Glomerular endothelial cell (primary cell): ENCODE data around the gene PAMR1. TPM values are rescaled to one million over a fixed set of nuclear protein-coding genes. Genes with fewer than 3 reads are reported as not detected.
"Not testable (repeated sequence)": the region's sequence is repeated elsewhere in the genome, so short reads cannot be mapped to it uniquely, and the experiment has no call there.

ENCODE experiments used
- DNase-seq: peaks from one replicate; pipeline ENCODE4 v3.0.0-alpha.2; 2011; ENCODE audit warnings: low read depth, low spot score; ENCODE audit errors: extremely low read depth
- total RNA-seq: library from RNA; depleted of rRNA; stranded (reverse); fragments of >200 nt; gene quantifications from 2 replicates; pipeline ENCODE4 v1.2.3, GENCODE V29; 2015

The PAMR1 gene
- total RNA-seq, 1 donor from 2014 or later, result 0.18 TPM

DNA sequence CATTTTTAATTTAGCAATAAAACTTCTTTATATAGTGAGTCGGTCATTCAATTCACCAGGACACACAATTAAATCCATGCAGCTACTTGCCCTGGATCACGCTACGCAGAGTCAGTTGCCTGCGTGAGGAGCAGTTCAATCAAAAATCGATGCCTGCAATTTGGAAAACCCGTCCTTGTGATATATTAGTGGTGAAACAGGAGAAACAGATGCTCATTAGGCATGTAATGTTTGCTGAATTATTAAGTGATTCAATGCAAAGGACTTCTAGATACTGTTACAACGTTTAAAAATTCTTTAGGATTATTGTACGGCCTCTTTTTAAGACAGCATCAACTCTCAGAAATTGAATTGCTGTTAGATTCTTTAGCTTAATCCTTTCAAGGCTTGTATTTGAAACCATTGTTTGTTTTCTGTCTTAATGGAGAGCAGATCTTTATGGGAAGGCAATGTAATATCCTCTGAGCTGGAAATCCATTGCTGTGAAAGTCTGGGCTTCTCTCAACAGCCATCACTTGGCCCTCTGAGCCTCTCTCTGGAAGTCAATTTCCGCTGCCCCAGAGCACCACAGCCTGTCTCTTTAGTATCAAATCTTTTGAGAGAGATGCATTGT lies 20.1 kb upstream of the PAMR1 start:
- no peak for DNase-seq

- DNase-seq, result no peak
Observed at GRCh38 chr11:35543481-35543880, 18.1 kb upstream of the PAMR1 start.

DNA sequence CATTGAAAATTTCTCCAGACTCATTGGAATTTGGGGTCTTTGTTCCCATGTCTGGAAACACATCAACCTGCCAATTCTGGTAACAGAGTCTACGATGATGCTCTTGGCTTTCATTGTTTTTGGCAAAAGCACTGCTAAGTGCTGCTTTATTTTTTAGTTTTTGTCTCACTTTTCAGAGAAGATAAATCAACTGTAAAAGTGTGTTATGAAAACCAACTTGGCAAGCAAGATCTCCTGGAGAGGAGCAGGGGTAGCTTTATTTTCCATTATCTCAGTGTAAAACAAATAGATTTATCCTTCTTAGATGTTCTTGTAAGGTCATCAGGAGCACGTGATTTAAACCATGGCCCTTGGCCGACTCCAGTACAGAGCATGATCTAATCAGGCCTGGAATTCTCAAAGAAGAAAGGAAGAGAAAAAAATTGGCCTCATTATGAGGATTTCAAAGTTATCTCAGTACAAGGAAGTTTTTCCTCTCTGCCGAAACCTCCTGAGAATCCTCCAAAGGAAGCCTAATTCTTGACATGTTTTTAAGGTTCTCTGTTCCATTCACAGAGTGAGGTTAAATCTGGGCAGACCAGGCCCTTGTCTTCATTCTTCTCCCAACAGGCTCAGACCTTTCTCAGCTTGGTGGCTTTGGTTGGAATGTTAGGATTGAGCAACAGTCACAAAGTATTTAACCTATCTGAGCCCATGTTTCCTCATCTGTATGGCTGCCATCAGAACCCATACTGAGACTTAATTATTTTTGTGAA lies 16.4 kb upstream of the PAMR1 start:
- DNase-seq, result no peak

DNA sequence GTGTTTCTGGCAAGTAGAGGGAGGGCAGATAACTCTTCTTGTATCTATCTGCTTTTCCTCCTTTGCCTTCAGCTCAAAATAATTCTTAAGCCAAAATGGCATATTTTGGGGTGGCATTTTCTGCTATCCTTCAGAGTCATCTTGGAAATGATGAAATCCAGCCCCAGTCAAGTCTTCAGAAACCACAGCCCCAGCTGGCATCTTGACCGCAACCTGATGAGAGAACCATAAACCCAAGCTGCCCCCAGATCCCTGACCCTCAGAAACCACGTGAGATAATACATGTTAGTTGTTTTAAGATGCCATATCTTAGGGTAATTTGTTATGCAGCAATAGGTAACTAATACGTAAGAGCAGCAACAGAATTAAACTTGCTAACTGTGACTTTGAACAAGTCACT lies 15.1 kb upstream of the PAMR1 start:
- no peak for DNase-seq

DNA sequence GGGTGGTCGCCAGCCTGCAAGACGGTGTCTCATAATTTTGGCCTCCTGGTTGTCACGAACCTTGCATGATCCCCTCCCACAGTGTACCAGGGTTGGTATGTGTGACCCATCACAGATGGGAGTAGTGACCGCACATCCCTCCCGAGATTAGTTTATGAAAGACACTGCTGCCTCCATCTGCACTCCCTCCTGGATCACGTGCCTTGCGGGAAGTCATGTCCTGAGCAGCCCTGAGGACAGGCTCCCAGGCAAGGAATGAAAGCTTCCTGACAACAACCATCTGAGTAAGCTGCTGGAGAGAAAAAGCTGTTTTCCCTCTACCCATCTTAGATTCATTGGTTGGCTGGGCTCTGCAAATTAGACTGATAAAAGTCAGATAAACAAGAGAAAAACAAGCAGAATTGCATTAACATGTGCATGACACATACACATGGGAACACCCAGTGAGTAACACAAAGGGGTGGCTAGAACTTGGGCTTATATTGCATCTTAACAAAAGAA lies 14.4 kb upstream of the PAMR1 start:
- no peak for DNase-seq

DNA sequence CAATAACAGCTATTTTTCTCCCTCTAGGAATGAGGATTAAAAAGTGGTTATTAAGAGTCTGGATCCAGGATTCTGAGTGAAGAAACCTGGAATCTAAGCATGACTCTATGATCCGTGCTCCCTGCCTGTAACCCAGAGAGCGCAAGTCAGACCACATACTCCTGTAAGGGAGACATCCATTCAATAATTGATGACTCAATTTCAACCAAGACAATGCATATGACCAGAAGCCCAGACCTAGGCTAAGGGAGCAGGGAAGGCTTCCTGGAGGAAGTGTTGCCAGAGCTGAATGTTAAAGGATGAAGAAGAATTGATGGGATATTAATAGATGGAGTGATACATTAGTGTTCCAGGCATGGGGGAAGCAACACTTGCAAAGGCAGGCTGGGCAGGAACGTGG lies 13.8 kb upstream of the PAMR1 start:
- no peak for DNase-seq

DNA sequence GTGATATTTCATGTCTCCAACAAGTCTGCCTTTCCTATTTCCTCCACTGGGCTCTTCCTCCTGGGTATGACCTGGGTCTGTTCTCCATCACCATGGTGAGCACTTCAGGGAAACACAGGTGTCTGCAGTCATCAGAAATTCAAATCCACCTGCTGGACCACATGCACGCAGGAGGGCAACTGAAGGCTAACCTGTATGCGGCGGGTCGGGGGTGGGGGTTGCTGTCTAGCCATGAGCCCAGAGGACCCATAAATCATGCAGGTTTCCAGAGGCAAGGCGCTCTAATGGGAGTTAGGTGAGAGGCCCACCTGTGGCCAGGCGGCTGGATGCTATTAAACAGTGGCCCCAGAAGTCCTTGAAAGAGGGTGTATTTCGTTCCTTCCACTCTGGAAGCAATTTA lies 11.1 kb upstream of the PAMR1 start:
- DNase-seq, result no peak

DNA sequence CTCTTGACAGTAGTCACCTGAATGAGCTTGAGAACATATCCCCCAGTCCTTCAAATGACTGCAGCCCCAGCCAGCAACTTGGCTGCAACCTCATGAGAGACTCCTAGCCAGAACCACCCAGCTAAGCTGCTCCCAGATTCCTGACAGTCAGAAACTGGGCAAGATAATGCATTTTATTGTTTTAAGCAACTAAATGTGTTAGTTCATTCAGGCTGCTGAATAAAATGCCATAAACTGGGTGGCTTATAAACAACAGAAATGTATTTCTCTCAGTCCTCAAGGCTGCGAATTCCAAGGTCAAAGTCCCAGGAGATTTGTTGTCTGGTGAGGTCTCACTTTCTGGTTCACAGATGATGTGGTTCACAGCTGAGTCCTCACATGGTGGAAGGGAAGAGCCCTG lies 5.8 kb upstream of the PAMR1 start:
- DNase-seq, result no peak

GRCh38 chr11:35529971-35530495 lies 4.6 kb upstream of the PAMR1 start:
- DNase-seq, result no peak

DNA sequence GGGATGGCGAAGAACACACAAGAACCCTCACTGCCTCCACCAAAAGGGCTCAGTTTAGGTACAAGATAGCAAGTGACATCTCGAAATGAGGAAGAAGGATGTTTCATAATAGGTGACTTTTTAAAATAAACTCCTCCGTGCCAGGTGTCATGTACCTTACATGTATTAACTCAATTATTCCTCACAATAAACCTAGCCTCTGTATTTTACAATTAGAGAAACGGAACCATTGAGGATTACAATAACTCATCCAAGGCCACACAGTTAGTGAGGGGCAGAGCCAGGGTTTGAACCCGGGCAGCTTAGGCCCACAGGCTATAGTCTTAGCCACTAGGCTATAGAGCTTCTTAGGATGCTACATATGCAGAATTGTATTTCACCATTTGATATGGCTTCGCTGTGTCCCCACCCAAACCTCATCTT lies 965 bp upstream of the PAMR1 start:
- no peak for DNase-seq

DNA sequence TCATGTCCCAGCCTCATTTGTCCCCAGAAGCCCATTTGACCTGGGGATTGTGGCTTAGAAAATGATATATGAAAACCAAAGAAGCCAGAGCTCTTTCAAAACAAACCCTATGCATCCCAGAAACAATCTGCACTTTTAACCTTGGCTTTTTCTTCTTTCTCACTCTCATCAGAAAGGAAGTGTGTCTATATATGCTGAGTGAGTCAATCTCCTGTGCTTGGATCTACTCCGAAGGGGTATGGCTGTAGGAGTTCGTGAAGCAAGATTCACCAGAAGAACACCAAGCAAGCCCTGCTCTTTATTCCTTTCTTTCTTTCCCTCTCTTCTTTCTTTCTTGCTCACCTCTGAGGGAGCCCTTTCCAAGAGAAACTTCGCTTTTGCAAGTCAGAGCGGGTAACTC lies 636 bp downstream of the PAMR1 start:
- no peak for DNase-seq

- no peak for DNase-seq
Observed at GRCh38 chr11:35523861-35524260, 1.6 kb downstream of the PAMR1 start.

DNA sequence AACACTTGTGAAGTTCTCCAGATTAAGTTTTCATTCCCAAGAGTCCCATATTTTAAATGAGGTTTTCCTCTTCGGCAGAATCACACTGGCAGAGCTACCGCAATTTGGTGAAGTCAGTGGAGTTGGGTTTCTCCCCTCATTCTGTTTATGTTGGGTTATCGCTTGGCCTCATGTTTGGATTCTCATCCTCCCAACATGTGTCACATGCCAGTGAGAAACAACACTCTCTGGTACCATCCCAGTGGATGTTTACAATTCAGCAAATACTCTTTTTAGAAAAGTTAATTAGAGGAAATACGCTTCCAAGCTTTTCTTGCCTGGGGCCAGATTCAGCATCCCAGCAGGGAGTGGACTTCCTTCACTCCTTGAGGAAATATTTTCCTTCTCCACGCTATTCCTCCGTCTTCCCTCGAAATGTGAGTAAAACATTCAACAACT lies 2.1 kb downstream of the PAMR1 start:
- no peak for DNase-seq

DNA sequence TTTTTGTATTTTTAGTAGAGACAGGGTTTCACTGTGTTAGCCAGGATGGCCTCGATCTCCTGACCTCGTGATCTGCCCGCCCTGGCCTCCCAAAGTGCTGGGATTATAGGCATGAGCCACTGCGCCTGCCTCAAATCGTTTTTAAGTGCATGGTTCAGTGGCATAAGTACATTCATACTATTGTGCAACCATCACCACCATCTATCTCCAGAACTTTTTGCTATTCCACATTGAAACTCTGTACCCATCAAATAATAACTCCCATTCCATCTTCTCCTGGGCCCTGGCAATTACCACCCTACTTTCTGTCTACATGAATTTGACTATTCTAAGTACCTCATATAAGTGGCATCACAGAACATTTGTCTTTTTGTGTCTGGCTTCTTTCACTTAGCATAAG lies 3.3 kb downstream of the PAMR1 start:
- not testable (repeated sequence) for DNase-seq

DNA sequence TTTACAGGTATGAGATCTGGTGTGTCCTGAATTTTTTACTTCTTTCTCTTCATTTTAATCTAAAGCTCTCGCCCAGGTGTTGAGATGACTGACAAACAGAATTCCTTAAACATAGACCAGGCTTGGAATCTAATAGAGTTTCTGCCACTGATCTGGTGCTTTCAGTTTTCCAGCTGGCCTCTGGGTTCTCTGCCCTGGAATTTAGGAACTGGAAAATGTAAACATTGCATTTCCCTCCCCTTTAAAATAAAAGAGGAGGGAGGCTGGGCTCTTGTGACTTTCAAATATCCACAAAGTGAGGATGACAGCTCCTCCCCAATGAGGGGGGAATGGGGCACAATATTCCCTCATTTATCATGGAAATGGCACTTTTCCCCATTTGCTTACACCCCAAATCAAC lies 5.0 kb downstream of the PAMR1 start:
- DNase-seq, result no peak

- DNase-seq, result no peak
Observed at GRCh38 chr11:35518766-35519165, 6.7 kb downstream of the PAMR1 start.

DNA sequence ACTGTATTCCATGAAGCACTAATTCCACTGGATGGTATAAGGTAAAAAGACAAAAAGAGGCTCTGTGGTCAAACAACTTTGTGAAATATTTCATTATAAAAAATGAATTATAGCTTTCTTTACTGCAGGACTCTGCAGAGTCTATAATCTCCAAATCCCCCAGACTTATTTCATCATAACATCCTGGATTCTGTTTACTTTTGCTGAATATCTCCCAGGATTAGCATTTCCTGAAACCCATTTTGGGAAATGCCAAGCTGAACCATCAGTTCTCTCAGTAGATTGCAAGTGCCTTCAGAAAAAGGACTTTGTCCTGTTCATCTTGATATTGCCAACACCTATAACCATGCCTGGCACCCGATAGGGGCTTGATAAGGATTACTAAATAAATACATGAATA lies 7.9 kb downstream of the PAMR1 start:
- DNase-seq, result no peak

DNA sequence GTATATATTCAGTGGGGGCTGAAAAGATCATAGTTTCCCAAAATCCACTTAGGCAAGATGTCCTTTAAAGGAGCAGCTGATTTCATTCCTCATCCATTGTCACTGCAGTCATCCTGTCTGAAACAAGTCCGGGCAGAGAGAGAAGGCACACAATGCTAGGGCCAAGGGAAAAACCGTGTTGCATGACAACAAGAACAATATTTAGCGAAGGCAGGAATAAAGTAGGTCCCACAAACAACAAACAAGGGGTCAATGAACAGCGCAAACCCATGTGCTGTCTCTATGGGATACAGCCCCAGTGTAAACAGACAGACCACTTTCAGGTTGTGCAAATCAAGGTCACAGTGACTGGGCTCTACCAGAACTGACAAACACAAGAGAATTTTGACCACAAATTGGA lies 9.0 kb downstream of the PAMR1 start:
- DNase-seq, result no peak

GRCh38 chr11:35515224-35515623 lies 10.2 kb downstream of the PAMR1 start:
- DNase-seq, result no peak

DNA sequence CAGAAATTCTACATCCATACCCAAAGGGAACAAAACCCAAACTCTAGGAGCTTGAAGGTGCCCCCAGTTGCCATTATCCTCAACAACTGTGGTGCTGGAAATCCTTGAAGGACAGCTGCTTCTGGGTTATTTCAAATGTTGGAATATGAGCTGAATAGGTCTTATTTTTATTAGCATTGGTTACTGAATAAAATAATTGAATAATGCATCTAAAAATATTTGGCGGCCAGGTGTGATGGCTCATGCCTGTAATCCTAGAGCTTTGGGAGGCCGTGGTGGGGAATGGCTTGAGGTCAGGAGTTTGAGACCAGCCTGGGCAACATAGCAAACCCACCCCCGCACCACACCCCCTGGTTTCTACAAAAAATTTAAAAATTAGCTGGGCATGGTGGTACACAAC lies 10.9 kb downstream of the PAMR1 start:
- no peak for DNase-seq

DNA sequence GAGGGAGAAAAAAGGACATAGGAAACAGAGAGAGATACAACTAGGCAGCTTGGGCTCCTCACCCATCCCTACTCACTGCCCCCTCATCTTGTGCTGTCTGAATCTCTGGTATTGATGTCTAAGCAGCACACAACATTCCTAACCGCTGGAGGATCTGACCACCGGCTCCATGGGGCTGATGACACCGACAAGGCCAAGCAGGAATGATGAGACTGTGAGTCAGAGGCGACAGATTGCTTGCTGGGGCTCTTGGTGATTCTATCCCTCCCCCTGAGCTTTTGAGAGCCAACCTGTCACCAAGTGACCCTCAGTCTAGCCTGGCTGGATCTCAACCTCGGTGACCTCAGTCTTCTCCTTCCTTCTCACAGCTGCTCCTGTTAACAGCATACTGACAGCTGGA lies 13.8 kb downstream of the PAMR1 start:
- DNase-seq, result no peak

DNA sequence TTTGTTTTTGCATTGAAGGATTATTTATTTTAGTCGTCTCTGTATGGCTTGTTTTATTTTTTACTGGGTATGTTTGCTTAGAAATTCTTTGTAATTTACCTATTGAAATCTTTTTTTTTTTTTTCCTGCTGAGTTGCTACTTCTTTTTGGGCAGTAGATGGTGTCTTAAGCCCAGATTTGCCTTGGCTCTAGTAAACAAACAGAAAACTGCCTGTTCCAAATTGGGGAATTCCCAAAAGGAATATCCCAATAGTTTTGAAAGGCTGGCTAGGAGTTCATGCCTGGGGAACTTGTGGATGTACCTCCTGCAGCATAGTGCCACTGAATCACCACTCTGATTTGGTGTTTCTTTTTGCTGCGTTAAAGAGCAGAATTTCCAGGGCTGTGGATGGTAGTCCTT lies 17.7 kb downstream of the PAMR1 start:
- DNase-seq, result no peak
